ENCODE data around the gene ARHGEF12.

The ARHGEF12 gene

DNA sequence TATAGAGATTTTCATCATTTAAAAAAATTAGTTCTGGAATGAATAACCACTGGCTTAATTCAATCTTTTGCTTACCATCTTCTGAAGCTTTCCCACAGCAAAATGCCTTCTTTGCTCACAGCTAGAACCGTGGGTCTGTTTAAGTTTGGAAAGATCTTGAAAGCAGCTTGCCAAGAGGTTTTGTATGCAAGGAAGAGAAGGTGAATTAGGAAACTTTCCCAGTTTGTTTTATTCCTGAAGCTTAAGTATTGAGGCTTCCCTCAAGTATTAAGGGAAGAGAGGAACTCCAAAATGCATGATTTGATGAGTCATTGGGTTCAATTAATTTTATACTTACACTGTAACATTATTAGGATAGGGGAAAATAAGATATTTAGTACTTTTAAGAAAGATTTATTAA is 1.9 kb upstream of the ARHGEF12 start:
- TF ChIP-seq, protein P1, sequence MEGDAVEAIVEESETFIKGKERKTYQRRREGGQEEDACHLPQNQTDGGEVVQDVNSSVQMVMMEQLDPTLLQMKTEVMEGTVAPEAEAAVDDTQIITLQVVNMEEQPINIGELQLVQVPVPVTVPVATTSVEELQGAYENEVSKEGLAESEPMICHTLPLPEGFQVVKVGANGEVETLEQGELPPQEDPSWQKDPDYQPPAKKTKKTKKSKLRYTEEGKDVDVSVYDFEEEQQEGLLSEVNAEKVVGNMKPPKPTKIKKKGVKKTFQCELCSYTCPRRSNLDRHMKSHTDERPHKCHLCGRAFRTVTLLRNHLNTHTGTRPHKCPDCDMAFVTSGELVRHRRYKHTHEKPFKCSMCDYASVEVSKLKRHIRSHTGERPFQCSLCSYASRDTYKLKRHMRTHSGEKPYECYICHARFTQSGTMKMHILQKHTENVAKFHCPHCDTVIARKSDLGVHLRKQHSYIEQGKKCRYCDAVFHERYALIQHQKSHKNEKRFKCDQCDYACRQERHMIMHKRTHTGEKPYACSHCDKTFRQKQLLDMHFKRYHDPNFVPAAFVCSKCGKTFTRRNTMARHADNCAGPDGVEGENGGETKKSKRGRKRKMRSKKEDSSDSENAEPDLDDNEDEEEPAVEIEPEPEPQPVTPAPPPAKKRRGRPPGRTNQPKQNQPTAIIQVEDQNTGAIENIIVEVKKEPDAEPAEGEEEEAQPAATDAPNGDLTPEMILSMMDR (IDR thresholded peaks at IDR 0.05; ENCODE audit: low read depth, low read length): no peak
- no peak overlapping the region for H3K4me3 ChIP-seq (replicated peaks in 1 of 2; ENCODE audit: low read depth in 2 of 2, low read length in 2 of 2)
- no peak for DNase-seq (ENCODE audit: low read depth in 2 of 2)

DNA sequence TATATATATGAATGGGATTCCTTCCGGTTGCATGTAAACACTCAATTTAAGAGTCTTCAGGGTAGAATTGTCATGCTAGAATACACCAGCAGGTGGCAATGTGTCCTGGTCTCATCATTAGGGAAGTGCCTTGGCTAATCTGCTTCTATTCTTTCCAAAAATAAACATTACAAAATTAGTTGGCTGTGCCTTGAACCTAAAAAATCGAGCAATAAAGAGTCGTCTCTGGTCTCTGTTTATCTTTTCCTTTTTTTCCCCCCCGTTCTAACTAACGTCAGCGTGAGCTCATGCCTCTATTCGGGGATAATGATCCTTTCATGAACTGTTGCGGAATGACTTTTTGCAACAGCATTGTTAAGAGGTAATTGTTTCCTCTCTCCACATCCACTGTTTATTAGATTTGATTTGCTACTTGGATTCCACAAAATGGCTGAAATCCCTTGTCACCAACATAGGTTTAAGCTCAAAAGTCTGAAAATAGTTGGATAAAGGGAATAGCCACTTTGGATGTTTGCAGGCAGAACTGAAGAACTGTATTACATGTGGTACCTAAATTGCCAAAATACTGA is 1.2 kb upstream of the ARHGEF12 start:
- DNase-seq (ENCODE audit: low read depth in 2 of 2): peak; percentile 91 to 95
- peak overlapping the region; percentile 74 to 84 for H3K4me3 ChIP-seq (replicated peaks in 1 of 2; ENCODE audit: low read depth in 2 of 2, low read length in 2 of 2)
- TF ChIP-seq, protein P1 (IDR thresholded peaks at IDR 0.05; ENCODE audit: low read depth, low read length): peak; percentile 58

DNA sequence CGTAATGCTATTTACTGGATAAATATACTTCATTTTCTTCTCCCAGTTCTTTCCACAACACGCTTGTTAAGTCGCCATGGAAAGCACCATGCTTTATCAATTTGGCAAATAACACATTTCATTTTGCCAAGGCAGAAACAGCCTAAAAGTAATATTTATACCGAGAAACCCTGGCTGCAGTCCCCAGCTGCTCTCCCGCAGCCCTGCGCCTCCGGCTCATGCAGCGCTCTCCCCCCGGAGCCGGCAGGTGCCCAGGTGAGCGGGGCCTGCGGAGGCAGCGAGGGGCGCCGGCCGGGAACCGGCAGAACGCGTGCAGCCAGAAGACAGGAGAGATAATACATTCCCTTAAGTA is 681 bp upstream of the ARHGEF12 start:
- TF ChIP-seq, protein P1 (IDR thresholded peaks at IDR 0.05; ENCODE audit: low read depth, low read length): no peak
- peak in 1 of 2 donors; percentile 54 for DNase-seq (ENCODE audit: low read depth in 2 of 2)
- H3K4me3 ChIP-seq (replicated peaks in 1 of 2; ENCODE audit: low read depth in 2 of 2, low read length in 2 of 2): peak overlapping the region; percentile 74 to 84

DNA sequence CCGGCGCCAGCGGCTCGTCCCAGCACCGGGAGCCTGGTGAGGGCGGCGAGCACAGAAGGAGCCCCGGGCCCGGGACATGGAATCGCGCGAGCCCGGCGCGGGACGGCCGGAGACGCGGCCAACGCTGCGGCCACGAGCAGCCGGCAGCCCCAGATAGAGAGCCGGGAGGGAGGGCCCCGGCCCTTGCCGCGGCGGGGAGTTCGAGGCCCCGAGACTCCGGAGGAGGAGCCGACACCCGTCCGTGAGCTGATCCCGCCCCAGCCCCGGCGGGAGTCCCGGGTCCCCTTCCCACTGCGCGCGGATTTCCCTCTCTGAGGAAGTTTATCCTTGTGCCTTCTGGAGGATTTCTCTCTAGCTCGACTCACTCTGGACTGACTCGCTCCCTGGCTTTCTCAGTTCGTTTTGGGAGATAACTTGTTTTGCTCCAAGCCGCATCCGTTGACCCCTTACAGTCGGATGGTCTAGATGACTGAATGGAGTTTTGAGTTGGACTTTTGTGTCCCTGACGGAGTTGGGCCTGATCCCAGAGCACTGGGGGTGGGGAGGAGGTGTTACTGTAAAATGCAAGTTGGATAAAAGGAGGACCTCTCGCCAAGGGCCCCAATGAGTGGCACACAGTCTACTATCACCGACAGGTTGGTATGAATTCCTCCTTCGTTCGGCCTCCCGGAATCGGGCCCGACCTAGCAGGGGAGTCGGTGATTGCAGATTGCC is 585 bp downstream of the ARHGEF12 start:
- peak; percentile 49 to 51 for DNase-seq (ENCODE audit: low read depth in 2 of 2)
- TF ChIP-seq, protein P1 (IDR thresholded peaks at IDR 0.05; ENCODE audit: low read depth, low read length): no peak
- H3K4me3 ChIP-seq (replicated peaks in 1 of 2; ENCODE audit: low read depth in 2 of 2, low read length in 2 of 2): peak overlapping the region; percentile 84 to 87

DNA sequence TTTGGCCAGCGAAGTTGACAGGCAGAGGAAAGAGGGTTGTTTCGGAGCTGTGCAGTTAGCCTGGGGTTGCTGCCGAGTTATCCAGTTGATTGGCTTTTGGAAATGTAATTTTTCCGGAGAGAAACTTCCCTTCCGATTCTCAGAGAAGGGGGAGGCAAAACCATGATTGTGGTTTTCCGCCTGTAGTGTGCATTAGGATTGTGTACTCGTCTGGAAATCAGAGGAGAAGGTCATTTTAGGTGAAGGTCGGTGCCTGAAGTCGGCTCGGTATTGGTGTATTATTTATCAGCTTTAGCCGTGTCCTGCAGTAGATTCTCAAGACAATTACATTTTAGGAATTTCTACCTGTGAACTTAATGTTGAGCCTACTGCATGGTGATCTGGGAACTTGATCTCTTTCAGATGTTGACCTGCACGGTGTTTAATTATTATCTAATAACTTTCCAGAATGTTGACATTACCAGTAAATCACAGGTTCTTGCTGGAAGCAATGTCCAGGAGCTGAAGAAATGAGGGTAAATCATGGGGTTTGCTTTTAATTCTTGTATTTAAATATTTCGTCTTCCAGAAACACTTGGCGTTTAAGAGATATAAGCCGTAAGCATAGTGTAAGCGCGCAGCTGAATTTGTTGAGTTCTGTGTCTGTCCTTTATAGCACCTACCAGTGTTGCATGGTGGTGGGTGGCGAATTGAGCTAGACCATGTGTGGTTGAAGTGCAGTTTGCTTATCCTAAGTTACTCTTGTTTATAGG is 1.3 kb downstream of the ARHGEF12 start:
- peak overlapping the region; percentile 84 to 87 for H3K4me3 ChIP-seq (replicated peaks in 1 of 2; ENCODE audit: low read depth in 2 of 2, low read length in 2 of 2)
- TF ChIP-seq, protein P1 (IDR thresholded peaks at IDR 0.05; ENCODE audit: low read depth, low read length): no peak
- DNase-seq (ENCODE audit: low read depth in 2 of 2): peak; percentile 30 to 39

DNA sequence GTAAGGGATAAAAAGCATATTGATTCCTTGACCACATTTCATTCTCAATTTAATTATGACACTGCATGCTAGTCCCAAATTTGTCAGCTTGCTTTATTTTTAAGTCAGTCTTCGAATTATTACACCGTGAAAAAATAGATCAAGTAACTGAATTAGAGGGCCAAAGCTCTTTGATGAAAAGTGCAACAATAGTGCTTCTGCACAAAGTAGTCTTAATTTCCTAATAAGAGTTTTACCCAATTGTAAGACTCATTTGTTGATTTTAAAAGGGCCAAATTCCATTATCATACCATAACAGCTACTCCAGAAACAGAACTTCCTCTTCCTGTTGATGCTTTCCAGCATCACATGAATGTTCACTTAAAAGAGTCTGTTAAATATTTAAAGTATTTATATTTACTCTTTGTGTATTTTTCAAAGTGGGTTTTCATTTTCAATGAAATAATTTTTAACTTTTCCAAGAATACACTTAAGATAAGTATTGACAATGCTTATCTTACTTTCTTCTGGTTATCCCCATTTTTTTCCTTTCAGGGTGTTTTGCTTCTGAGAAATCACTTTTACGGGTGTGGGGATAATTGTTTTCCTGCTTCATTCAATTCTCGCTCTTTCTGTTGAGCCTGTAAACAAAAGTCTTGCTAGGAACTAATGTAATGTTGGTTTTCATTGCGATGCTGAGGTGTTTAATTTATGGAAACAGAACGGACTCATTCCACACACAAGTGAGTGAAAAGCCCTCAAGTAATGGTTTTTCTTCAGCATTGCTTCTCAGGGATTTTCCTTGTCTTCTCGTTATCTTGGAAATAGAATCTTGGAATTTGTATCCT is 2.1 kb downstream of the ARHGEF12 start:
- peak in 1 of 2 donors; percentile 65 for DNase-seq (ENCODE audit: low read depth in 2 of 2)
- peak overlapping the region; percentile 84 to 87 for H3K4me3 ChIP-seq (replicated peaks in 1 of 2; ENCODE audit: low read depth in 2 of 2, low read length in 2 of 2)
- TF ChIP-seq, protein P1 (IDR thresholded peaks at IDR 0.05; ENCODE audit: low read depth, low read length): no peak

All from cardiac fibroblast (primary cell).